A204.1 (cell line): ENCODE results near the gene SIGLEC9.

ENCODE experiments used
- FAIRE-seq: peaks from 2 replicates; lab custom pipeline; 2012; peaks lifted over from hg19 to GRCh38; lab: Jason Lieb, UNC

The SIGLEC9 gene

DNA sequence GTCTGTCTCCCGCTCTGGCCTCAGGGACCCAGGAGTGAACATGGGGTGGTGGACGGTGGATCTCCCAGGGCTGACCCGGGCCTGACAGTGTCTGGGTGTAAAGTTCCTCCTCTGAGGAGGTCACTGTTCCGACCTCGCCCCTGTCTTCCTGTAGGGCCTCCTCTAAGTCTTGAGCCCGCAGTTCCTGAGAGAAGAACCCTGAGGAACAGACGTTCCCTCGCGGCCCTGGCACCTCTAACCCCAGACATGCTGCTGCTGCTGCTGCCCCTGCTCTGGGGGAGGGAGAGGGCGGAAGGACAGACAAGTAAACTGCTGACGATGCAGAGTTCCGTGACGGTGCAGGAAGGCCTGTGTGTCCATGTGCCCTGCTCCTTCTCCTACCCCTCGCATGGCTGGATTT, at the start of gene SIGLEC9:
SIGLEC9 (plus strand) TSS at position 178 of the 400 bp plus-strand sequence; CDS start at position 247, 69 bp downstream.
- no peak for FAIRE-seq

DNA sequence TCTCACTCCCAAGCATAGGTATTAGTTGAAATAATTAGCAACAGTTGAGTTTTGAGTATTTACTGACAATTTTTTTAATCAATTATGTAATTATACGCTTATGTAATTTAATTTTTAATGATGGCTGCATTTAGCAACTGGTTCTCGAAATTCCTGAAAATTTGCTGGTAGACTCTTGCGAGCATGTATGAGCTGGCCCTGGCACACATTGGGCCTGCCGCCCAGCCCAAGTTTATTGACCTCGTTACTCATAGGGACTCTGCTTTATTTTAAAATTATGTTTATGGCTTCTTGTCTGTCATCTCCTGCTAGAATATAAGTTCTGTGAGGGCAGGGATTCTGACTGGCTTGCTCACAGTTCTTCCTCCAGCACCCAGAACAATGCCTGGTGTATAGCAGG, 48.7 kb upstream of the SIGLEC9 start:
- FAIRE-seq: no peak

DNA sequence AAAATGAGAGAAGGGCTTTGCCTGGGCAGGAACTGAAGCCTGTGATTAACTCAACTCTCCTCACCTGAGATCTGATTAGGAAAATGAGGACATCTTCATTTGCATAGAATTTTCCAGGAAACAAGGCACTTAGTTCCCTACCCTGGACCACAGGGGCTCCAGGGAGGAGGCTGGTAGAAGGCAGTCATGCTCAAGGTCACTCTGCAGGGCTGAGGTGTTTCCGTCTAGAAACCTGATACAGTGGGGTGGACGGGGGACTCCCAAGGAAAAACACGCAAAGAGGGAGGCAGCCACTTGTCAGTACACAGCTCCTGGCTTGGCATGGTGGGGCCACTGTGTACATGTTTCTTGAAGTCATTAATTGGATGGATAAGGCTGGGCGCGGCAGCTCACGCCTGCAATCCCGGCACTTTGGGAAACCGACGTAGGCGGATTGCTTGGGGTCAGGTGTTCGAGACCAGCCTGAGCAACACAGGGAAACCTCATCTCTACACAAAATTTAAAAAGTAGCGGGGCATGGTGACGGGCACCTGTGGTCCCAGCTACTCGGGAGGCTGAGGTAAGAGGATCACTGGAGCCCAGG, 48.0 kb upstream of the SIGLEC9 start:
- FAIRE-seq: no peak

DNA sequence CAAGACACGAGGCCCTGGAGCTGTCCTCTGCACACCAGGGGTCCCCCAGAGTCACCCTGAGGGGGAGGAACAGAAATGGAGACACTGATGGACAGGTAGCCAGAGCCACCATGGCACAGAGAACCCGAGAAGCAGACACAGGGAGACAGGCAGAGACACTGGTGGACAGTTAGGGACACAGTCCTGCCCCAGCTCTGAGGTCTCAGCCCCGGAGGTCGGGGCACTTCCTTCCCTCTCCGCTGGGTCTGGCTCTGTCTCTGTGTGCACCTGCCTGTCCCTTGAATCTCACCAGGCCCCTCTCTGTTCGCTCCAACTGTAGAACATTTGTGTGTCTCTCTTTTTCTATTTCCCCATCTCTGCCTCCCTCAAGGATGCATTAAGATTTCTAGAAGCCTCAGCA, 46.6 kb upstream of the SIGLEC9 start:
- FAIRE-seq: no peak

DNA sequence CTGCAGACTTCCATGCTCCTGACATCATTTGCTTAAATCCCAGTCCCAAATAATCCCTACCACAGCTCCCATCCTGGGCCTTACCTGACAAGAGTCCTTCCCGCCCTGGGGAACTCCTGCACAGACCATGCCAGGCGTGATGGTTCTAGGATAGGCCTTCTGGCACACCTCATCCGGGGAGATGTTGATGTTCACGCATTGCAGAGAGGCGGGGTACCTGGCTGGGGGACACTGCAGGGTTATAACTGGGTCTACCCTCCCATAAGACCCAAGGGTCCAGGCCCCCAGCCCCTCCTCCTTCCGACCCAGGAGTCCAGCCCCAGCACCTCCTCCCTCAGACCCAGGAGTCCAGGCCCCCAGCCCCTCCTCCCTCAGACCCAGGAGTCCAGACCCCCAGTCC, 46.0 kb upstream of the SIGLEC9 start:
- FAIRE-seq: no peak

DNA sequence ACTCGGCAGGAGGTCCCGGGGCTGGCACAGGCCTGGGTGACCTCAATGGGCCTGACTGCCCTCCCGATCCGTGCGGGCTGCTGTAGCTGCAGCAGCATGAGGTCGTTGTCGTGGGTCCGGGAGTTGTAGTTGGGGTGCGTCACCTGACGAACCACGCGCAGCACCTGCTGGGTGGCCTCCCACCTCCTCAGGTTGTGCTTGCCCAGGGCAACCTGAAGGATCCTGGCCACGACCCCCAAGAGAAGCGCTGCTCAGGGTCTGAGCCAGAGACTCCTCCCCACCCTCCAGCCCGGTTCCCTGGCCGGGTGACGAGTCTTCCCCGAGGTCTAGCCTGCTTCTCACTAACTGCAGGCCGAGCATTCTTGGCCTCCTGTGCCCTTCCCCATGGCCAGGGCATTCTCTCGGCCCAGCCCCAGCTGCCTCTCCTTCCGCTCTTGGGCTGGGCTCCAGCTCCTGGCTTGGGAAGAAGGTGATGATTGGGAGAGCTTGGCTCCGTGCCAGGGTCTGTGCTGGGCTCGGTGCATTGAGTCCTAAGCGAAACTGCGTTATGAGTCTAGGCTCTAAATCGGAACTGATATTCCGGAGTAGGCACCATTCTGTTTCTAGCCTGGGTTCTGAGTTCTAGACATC, 45.1 kb upstream of the SIGLEC9 start:
- FAIRE-seq: no peak

DNA sequence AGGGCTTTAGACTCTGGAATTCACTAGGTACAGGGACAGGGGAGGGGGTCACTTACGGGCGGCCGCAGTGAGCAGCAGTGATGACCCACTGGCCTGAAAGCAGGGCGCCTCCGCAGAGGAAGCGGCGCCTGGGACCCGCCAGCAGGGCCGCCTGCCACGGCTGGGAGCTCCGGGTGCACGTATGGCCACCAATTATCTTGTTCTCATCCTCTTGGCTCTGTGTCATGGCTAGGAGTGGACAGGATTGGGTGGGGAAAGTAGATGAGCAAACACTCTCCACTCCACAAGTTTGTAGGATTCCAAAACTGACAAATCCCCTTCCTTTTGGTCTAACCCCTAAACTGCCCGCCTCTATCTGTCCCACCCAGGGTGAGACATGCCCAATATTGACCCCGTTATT, 43.2 kb upstream of the SIGLEC9 start:
- no peak for FAIRE-seq

DNA sequence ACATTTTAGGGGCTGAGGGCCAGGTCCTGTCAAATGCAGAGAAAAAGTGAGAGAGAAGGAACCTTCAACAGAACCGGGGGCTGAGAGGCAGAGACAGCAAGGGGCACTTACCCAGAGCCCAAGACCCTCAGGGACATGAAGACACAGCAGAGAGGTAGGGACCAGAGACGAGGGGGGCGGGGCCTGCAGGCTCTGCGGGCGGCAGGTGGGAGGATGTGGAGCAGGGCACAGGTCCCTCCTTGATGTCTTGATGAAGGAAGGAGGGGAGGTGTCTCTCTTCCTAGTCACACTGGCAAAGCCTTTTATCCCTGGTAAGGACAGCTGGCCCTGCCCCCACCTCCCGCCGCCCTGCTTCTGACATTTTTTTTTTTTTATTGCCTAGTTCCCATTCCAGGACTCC, 42.1 kb upstream of the SIGLEC9 start, which contains the start of gene KLK14:
KLK14 (minus strand) TSS at position 277 of the 400 bp plus-strand sequence; CDS start at position 4, 273 bp downstream.
- FAIRE-seq: no peak

DNA sequence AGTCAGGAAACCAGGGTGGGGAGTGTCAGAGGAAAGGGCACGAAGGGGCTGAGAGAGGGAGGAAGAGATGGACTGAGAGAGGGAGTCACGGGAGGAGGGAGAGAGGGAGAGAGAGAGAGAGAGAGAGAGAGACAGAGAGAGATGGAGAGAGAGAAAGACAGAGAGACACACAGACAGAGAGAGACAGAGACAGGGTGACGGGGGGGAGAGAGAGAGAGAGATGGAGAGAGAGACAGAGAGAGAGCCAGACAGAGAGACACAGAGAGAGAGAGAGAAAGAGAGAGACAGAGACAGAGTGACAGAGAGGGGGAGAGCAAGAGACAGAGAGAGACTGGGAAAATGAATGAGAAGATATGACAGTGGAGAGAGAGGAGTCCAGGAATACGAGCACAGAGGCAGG, 41.5 kb upstream of the SIGLEC9 start:
- no peak for FAIRE-seq

DNA sequence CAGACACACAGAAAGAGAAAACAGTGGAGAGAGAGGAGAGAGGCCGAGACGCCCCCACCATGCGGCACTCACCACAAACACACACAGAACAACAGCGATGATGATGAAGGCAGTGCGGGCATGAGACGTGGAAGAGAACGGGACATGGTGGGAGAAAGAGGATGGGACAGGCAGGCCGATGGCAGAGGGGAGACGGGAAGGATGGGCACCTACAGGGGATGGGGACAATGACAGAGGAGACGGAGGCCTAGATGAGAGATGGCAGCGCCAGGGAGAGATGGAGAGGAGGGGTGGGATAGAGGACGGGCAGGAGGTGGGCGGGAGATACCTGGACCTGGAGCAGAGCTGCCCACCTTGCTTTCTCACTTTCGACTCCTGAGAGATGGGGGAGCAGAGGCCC, 40.9 kb upstream of the SIGLEC9 start:
- no peak for FAIRE-seq

DNA sequence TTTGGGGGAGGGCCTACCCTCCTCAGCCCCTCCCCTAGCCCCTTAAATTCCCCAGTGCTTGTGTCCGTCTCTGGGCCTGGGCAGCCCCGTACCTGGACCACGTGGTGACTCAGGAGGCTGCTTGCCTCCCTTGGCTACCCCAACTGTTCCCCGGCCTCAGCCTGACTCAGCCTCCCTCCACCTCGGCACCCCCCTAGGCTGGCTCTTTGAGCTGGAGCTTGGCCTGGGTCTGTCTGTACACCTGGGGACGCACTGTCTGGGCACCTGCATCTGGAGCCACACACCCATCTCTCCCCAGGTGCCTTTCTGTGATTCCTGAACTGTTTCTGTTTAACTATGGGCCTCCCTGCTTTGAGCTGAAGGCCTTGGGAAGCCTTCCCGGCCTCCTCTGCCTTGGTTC, 40.2 kb upstream of the SIGLEC9 start:
- FAIRE-seq: no peak

DNA sequence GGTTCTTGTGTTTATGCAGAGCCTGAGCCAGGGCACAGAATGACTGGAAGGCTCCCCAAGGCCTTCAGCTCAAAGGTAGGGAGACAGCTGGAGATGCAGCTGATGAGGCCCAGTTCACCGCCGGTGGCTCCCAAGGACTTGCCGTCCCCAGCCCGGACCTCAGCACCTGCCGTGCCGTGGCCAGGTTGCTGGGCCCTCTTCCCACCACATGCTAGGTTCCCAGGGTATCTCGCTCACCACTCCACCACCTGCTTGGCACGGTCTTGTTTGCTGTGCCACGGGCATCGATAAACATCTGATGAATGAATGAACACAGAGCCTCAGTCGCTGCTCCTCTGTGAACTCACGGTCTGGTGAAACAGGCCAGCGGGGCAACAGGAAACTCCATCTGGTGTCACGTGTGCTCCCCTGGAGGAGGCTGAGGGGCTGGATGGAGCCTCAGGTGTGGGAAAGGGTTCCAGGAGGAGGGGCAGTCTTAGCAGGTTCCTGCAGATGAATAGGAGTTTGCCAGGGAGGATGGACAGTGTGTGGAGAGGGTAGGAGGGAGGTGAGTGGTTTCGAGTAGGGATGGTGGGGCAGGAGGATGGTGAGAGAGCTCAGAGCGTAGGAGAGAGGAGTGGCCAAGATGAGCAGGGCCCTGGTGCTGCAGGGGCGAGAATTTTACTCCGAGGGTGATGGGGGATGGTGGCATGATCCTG, 38.4 kb upstream of the SIGLEC9 start:
- FAIRE-seq: no peak

DNA sequence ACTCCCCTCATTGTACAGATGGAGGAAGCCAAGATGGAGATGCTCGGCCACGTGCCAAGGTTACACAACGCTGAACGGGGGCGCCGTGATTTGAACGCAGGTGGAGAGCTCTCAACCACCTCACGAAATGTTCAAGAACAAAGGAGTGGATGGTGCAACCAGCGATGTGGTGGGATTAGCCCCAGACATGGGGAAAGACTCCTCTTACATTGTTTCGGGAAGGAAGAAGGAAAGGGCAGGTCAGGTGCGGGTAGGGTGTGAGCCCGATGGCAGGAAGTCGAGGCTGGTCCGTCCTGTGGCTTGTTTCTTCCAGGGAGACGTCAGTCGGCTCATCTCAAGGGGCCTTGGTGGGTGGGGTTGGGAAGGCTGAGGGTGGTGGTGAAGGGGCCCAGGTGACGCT, 34.9 kb upstream of the SIGLEC9 start:
- FAIRE-seq: no peak

DNA sequence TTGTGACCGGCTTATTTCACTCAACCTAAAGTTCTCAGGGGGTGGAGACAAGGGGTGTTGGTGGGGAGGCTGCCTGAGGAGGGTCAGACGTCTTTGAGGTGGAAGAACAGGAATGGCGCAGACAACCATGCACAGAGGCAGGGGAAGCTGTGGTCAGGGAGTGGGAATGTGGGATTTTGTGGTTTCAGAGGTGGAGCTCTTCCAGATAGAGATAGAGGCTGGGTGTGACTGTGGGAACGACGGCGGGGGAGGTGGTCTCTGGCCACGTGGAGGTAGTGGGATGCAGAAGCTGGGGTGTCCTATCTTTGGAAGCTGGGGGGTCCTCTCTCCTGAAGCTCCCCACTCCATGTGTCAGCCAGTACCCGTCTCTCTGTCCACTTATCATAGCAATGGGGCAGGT, 34.2 kb upstream of the SIGLEC9 start:
- no peak for FAIRE-seq

DNA sequence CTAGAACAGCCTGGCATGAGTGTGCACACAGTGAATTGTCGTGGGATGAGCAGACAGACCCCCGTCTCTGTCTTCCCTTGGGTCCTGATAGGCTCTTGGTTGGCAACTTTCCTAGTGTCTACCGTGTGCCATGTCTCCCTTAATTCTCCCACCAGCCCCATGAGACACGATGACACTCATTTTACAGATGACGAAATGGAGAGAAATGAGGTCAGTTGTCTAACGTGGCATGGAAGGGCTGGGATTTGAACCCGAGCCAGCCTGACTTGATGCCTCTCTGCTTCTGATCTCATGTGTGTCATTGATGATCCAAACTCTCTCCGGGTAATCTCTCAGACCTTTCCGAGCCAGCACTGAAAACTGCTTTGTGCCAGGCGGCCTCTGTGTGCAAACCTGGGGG, 33.6 kb upstream of the SIGLEC9 start:
- no peak for FAIRE-seq

DNA sequence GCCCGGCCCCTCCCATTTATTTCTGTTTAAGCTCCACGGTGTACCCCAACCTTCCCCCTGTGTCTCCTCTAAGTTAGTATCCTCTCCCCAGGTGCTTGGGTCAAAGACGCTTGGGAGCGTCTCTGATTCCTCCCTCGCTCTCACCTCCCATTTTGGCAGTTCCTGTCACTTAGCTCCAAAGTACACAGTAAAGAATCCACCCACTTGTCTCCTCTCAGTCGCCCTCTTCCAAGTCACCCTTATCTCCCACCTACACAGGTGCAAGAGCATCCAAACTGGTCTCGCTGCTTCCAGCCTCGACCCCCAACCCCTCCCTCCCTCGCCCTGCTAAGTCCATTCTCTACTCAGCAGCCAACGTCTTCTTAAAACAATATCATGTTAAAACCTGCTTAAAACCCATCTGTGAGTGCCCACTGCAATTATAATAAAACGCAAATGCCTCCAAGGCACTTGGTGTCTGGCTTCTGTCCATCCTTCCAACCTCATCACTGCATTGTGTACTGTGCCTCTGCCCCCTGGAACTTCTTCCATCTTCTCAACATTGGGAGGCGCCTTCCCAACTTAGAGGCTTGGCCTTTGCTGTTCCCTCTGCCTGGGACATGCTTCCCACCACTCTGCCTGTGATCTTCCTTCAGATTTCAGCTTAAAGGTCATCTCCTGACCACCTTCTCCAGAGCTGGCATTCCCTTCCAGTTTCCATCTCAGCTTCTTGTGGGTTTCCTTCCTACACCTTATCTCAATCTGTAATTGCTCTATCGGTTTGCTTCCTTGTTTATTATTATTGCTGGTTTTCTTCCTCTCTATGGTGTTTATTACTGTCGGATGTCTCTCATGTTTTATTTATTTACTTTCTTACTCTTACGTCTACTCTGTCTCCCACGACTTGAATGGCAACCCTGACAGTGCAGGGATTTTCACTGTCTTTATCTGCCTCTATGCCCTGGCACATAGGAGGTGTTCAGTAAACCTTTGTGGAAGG, 32.5 kb upstream of the SIGLEC9 start:
- FAIRE-seq: no peak

DNA sequence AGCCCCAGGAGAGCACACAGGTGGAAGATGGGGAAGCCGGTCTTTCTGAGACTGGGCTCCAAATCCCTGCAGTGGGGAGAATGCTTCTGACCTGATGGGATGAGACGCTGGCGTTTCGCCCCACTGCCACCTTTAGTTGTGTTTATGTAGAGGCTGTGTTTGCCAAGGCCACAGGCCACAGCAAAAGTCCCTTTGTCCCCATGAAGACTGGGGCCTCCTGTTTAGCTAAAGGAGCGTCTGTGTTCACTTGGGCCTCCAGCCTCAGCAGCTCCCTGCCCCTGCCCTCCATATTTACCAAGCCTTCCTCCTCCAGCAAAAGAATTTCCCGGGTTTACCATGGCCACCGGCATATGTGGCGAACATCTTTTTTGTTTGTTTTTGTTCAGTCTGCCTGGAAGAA, 31.6 kb upstream of the SIGLEC9 start:
- FAIRE-seq: no peak

DNA sequence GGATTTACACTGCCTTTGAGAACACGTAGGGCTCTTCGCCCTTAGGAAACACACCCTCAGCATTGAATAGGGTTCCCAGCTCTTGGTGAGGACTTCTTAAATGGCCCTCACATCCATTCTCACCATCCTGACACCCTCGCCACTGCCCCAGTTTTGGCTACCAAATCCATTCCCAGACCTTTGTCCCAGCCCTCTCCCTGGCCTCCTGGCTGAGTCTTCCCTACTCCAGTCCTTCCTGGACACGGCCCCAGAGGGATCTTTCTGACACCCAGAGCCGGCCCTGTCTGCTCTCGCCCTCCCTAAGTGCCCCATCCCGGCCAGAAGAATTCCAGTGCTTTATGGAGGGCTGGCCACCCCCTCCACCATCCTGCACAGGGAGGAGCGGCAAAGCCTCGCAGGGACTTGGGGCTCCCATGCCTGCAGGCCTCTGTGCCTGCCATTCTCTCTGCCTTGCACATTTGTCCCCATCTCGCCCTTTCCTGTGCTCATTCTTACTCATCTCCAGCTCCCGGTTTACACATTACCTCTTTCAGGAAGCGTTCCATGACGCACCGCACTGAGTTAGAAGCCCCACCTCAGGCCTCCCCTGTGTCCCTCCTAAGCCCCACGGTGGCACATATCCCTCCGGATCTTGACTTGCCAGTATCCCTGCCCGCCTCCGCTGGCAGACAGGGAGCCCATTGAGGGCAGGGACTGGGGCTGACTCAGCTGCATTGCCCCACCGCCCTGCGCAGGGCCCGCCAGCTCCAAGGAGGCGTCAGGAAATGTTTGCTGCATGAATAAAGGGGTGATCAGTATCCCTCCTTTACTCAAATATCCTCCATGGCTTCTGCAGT, 31.0 kb upstream of the SIGLEC9 start:
- FAIRE-seq: no peak

DNA sequence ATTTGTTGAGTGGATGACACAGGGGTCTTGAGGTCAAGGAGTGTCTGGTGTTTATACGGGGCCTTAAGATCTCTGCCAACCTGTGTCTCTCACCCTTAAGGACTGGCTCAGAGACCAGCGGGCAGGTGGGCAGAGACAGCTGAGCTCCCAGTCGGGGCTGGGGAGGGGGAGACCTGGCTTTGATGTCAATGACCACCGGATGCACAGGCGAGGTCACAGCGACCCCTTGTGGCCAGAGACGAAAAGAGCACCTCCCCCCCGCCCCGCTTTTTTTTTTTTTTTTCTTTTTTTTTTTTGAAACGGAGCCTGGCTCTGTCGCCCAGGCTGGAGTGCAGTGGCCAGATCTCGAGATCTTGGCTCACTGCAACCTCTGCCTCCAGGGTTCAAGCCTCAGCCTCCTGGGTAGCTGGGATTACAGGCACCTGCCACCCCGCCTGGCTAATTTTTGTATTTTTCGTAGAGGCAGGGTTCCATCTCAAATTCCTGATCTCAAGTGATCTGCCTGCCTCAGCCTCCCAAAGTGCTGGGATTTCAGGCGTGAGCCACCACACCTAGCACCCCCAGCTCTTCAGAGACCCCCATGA, 29.9 kb upstream of the SIGLEC9 start:
- FAIRE-seq: no peak

DNA sequence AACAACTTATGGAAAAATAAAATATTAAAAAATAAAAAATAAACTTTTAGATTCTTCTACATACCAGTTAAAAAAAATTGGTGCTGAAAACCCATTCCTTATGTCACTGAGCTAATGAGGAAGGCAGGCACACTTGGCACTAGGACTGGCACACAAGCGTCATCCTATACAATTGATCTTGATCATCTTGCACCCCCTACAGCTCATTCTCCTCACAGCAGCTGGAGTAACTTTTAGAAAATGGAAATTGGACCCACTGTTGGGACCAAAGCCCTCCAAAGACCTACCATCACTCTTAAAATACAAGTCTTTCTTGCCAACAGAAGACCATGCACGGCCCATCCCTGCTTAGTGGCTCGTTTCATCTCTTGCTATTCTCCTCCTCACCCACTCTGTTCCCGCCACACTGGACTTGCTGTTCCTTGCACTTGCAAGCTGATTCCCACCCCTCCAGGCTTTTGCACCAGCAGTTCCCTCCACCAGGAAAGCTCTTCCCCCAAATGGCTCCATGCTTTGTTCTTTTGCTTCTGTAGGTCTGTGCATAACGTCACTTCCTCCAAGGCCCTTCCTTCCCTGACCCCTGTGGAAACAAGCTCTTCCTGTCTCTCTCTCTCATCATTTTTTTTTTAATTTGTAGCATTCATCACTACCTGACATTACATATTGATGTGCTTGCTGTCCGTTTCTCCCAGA, 28.1 kb upstream of the SIGLEC9 start:
- no peak for FAIRE-seq
